TTC549 (cell line): ENCODE results near the gene DLL3.

ENCODE experiments used
- FAIRE-seq: peaks from 2 replicates; lab custom pipeline; 2012; peaks lifted over from hg19 to GRCh38; lab: Jason Lieb, UNC

The DLL3 gene

DNA sequence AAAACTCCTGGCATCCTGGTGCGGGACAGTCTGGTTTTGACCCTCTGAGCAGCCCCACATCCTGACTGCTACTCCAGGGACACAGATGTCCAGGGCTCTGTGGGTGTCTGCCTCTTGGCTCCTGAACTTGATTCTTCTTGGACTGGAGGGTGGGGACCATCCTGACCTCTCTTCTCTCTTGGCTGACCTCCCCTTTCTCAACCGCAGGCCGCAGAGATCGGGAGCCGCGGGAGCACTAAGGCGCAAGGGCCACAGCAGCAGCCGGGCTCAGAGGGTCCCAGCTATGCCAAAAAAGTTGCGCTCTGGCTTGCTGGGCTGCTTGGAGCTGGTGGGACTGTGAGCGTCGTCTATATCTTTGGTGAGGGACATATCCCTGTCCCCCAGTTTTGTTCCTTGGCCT is 17.1 kb upstream of the DLL3 start:
- FAIRE-seq, result no peak

DNA sequence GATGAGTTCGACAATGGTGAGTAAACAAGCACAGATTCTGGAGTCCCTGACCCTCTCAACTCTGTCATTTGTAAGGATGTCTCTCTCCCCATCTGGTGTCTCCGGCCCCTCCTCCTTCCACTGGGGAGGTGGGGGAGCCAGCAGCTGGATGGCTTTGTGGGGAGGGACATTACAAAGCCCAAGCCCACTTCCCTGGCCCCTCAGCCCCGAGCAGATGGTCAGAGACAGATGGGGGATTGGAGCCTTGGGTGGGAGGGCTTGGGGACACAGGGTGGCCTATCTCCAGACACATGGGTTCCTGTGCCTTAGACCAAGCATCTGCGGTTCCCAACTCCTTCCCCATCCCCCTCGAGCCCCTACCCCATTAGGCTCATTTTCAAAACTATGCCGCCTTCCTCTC is 15.6 kb upstream of the DLL3 start:
- FAIRE-seq, result no peak

DNA sequence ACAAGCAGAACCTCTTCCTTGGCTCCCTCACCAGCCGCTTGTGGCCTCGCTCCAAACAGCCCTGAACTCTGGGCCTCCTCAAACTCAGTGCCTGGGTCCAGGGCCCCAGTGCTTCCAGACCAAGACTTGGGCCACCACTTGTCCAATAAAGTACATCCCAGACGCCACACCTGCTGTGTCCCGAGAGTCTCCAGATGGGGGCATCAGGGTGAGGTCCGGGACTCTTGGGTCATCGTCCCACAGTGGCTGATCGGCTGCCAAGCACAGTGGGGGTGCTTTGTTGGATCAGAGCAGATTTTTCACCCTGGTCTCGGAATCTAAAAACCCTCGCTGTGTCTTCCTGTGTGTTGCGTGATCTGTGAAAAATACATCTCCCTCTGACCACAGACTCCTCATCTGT is 9.0 kb upstream of the DLL3 start:
- FAIRE-seq, result no peak

DNA sequence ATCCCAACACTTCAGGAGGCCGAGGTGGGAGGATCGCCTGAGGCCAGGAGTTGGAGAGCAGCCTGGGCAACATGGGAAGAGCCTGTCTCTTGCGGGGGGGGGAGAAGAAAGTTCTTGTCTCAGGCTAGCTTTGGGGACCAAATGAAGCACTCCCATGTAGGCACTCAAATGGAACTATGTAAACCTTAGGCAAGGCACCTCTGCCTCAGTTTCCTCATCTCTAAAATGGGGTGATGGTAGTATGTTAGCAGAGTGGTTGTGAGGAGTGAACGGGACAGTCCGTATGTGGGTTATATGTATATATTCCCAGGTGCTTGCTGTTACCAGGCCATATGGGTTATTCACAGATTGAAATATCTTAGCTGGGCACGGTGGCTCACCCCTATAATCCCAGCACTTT is 6.5 kb upstream of the DLL3 start:
- no peak for FAIRE-seq

DNA sequence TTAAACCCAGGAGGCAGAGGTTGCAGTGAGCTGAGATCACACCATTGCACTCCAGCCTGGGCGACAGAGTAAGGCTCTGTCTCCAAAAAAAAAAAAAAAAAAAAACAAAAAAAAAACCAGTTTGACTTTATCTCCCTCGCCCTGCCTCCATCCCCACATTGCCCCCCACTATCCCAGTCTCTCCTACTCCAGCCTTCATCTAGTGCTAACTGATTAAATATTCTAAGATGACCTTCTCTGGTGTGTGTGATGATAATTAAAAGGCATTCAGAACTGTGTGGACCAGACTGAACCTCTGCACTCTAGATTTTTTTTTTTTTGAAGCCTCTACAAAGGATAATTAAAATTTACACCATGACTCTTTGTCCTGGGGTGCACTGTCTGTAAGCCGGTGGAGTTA is 6.0 kb upstream of the DLL3 start:
- no peak for FAIRE-seq

DNA sequence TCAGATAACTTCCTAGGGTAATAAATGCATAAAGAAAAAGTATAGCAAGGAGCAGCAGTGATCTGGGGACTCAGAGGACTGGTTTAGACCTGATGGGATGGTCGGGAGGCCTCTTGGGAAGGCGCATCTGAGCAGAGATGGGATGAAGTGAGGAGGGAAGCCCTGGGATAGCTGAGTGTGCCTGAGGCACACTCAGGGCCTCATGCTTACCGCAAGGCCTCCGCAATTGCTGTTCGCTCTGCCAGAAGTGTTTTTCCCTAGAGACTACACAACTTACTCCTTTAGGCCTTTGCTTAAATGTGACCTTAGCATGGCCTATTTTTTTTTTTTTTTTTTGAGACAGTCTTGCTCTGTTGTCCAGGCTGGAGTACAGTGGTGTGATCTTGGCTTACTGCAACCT is 4.1 kb upstream of the DLL3 start:
- no peak for FAIRE-seq

DNA sequence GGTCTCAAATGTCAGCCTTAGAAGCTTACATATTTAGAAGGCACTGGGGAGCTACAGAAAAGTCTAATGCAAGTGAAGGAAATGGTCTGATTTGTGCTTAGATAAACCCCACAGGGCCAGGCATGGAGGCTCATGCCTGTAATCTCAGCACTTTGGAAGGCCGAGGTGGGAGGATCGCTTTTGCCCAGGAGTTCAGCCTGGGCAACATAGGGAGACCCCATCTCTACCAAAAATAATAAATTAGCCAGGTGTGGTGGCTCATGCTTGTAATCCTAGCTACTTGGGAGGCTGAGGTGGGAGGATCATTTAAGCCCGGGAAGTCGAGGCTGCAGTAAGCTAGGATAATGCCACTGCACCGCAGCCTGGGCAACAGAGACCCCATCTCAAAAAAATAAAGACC is 2.7 kb upstream of the DLL3 start:
- FAIRE-seq, result no peak

DNA sequence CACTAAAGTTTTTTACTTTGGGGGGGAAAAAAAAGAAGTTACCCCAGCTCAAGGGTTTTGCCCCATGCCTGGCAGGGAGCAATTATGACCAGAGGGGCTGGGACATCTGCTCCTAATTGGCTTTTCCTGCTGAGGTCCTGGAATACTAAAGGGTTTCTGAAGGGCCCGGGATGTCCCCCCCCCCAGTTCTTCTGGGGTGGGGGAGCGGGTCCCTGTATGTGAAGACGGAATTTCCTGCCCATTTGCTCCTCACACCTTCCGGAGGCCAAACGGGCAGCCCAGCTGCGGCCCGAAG is 1.1 kb upstream of the DLL3 start:
- no peak for FAIRE-seq

DNA sequence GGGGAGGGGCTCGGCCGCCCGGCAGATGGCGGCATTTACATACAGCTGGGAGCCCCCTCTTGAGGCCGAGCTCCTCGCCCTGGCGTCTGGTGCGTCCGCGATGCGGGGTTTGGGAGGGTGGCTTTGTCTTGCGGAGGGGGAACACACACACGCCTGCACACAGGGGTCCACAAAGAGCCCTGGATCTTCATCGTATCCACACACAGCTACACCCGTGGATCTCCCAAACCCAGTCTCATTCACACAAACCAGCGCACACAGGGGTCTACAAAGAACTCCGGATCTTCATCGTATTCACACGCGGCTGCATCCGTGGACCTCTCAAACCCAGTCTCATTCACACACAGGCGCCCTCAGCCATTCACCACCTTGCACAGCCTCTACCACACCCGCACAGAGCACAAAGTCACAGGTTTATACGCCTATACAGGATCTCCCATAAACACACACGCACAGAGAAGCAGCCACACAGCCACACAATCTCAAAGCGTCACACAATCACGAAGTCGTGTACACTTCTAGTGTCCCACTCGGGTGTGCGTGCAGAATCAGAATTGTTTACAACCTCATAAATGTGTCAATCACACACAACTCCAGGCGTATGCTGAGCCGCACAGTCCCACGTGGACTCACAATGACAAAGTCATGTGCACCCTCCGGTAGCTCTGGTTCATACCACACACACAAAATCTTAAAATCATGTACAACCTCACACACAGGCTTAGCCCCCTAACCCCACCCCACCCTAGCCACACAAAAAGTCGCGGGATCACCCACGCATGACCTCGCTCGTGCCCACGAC is 550 bp upstream of the DLL3 start:
- no peak for FAIRE-seq

DNA sequence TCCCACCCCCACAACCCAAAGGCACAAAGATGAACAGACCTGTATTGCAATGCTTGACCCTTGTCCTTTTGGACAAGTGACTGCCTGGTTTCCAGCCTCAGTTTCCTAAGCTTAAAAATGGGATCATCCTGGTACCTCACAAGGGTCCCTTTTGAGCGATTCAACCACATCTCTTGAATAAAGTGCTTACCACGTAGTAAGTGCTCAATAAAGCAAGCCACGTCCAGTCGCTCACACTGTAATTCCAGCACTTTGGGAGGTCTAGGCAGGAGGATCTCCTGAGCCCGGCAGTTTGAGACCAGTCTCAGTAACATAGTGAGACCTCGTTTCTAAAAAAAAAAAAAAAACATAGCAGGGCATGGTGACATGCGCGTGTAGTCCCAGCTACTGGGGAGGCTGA is 1.2 kb downstream of the DLL3 start:
- no peak for FAIRE-seq

DNA sequence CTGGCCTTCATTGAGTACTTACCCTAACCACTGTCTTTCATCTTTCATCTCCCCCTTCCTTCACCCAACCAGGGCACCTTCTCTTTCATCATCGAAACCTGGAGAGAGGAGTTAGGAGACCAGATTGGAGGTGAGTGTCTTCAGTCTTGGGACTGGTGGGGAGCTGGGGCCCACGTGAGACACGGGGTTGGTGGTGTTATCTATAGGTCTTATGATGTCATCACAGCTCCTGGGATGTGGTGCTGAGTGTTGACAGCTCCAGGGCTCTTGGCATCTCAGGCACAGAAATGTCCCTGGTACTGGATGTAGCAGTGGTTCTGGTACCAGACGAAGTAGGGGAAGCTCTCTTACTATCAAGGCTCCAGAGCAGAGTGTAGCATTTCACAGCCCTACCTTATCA is 1.8 kb downstream of the DLL3 start:
- no peak for FAIRE-seq

DNA sequence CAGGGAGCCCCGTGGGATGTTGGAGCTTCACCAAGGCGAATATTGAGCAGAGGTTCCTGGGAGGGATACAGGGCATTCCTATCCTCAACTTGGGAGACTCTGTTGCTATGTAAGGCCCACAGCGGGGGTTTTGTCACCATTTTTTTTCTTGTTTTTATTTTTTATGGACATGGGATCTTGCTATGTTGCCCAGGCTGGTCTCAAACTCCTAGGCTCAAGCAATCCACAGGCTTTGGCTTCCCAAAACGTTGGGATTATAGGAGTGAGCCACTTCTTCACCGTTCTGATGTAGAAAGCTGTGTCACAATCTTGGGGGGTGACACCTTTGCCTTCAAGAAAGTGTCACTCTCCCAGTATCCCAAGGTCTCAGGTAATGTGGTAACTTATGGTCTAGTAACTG is 2.6 kb downstream of the DLL3 start:
- FAIRE-seq, result no peak

DNA sequence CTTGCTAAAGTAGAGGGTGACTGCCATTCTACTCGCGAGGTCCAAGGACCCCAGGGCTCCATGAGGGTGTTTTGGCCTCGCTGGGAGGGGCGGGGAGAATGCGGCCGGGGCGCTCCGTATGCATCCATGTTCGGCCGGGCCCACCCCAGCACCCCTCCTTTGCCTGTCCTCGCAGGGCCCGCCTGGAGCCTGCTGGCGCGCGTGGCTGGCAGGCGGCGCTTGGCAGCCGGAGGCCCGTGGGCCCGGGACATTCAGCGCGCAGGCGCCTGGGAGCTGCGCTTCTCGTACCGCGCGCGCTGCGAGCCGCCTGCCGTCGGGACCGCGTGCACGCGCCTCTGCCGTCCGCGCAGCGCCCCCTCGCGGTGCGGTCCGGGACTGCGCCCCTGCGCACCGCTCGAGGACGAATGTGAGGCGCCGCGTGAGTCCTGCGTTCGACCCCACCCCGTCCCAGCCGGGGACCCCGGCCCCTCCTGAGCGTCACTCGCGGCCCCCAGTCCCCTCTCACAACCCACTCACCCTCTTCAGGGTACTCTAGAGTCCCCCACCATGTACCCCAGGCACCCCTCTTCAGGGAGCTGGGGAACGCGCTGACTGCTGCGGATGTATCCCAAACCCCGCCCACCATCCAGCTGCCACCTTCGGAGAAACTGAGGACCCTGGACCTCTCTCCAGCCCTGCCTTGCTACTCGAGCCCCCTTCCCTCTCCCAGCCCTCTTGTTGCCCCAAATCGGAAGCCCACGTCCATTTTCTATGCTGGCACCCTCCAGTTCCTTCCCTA is 4.1 kb downstream of the DLL3 start:
- no peak for FAIRE-seq

DNA sequence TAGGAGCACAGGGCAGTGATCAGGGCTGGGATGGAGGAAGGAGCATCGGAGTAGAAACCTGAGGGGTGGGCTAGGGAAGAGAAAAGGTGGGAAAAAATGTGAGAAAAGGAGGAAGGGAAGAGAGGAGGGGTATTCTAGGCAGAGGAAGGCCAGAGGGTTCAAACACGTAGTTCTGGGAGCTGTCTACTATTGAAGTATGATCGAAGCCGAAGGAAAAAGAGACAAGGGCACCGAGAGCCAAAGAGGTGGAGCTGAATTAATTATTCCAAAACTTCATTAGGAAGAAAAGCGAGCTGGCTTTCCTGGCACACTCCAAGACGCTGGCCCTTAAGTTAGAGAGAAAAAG is 7.8 kb downstream of the DLL3 start:
- FAIRE-seq, result no peak

DNA sequence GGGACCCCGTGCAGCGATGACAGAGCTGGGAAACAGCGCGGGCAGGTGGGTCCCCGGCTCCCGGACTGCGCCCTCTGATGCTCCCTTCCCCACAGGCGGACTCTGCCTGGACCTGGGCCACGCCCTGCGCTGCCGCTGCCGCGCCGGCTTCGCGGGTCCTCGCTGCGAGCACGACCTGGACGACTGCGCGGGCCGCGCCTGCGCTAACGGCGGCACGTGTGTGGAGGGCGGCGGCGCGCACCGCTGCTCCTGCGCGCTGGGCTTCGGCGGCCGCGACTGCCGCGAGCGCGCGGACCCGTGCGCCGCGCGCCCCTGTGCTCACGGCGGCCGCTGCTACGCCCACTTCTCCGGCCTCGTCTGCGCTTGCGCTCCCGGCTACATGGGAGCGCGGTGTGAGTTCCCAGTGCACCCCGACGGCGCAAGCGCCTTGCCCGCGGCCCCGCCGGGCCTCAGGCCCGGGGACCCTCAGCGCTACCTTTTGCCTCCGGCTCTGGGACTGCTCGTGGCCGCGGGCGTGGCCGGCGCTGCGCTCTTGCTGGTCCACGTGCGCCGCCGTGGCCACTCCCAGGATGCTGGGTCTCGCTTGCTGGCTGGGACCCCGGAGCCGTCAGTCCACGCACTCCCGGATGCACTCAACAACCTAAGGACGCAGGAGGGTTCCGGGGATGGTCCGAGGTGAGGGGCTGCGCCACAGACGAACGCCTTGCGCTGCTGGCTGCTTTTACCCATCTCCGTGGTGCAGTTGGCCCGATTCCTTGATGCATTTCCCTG is 8.4 kb downstream of the DLL3 start:
- FAIRE-seq, result no peak

DNA sequence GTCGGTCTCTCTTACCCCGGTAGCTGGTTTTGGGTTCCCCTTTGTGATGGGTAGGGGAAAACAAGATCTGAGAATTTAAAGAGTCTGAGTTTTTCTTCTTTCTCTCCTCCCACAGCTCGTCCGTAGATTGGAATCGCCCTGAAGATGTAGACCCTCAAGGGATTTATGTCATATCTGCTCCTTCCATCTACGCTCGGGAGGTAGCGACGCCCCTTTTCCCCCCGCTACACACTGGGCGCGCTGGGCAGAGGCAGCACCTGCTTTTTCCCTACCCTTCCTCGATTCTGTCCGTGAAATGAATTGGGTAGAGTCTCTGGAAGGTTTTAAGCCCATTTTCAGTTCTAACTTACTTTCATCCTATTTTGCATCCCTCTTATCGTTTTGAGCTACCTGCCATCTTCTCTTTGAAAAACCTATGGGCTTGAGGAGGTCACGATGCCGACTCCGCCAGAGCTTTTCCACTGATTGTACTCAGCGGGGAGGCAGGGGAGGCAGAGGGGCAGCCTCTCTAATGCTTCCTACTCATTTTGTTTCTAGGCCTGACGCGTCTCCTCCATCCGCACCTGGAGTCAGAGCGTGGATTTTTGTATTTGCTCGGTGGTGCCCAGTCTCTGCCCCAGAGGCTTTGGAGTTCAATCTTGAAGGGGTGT is 9.1 kb downstream of the DLL3 start:
- no peak for FAIRE-seq

DNA sequence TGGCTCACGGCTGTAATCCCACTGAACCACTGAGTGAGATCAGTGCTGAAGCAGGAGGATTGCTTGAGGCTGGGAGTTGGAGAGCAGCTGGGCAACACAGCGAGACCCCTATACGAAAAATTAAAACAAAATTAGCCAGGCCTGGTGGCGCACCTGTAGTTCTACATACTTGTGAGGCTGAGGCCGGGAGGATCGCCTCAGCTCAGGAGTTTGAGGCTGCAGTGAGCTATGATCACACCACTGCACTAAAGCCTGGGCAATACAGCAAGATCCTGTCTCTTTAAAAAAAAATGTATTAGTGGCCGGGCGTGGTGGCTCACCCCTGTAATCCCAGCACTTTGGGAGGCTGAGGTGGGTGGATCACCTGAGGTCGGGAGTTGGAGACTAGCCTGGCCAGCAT is 9.9 kb downstream of the DLL3 start:
- no peak for FAIRE-seq

DNA sequence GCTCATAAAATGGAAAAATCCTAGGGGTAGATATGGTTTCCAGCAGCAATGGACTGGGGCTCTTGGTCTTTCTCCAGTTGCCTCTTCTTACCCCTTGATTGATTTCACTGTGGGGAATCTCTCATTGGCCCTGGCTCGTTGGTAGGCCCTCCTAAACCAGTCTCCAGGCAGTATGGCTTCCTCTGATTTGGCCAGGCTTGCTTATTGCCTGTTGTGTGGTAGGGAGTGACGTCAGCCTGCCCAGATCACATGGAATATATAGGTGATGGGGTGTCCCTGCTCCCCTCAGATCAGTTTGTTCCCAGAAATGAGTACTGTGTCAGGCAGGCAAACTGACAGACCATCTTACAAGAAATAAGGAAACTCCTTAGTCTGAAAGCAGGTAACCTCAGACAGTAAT is 10.5 kb downstream of the DLL3 start:
- no peak for FAIRE-seq

DNA sequence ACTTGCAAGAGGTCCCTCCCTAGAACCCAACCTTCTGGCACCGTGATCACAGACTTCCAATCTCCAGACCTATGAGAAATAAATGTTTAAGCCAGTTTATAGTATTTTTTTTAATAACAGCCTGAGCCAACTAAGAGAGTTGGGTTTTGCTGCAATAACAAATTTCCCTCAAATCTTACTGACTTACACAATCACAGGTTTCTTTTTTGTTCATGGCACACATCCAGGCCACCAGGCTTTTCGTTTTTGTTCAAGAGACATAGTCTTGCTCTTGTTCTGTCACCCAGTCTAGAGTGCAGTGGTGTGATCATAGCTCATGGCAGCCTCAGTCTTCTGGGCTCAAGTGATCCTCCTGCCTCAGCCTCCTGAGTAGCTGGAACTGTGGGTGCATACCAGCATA is 14.2 kb downstream of the DLL3 start:
- no peak for FAIRE-seq

DNA sequence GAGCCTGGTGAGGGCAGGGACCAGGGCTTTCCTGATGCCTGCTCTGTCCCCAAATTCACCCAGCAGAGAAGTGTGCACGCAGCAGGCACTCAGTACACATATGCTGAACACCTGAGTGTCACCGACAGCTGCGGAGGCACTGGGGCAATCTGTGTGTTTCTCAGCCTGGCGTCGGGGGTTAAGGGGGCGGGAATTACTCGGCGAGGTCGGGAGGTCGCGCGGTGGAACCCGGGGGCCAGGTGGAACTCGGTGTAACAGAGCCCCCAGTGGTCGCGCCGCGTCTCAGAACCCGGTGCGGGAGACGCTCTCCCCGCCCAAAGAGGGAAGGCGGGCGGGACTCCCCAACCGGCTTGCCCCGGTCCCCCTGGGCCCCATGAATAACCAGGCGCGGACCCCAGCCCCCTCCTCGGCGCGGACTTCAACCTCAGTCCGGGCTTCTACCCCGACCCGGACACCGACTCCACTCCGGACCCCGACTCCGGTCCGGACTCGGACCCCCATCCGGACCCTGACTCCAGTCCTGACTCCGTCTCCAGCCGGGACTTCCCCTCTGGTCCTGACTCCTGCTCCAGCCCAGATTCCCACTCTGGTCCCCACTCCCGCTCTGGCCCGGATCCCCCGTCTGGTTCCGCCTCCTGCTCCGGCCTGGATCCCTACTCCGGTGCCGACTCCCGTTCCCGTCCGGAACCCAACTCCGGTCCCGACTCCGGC is 16.2 kb downstream of the DLL3 start, which contains the start of gene SELENOV:
SELENOV (plus strand) TSS at position 300 of the 711 bp plus-strand sequence; CDS start at position 374, 74 bp downstream.
- FAIRE-seq, result no peak

DNA sequence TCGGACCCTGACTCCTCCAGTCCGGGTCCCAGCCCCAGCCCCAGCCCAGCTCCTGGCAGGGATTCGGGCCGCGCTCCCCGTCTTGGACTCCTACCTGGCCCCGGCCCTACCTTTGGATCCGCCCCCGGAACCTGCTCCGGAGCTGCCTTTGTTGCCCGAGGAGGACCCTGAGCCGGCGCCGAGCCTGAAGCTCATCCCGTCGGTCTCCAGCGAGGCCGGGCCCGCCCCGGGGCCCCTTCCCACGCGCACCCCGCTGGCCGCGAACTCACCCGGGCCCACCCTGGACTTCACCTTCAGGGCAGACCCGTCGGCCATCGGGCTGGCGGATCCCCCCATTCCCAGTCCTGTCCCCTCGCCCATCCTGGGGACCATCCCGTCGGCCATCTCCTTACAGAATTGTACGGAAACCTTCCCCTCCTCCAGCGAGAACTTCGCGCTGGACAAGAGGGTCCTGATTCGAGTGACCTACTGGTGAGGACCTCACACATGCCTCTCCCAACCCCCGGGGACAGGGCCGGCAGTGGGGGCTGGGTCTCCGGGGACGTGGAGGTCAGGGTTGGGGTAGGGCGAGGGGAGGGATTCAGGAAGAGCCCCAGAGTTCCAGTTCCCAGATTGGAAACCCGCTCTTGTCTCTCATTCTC is 16.9 kb downstream of the DLL3 start:
- FAIRE-seq, result no peak

DNA sequence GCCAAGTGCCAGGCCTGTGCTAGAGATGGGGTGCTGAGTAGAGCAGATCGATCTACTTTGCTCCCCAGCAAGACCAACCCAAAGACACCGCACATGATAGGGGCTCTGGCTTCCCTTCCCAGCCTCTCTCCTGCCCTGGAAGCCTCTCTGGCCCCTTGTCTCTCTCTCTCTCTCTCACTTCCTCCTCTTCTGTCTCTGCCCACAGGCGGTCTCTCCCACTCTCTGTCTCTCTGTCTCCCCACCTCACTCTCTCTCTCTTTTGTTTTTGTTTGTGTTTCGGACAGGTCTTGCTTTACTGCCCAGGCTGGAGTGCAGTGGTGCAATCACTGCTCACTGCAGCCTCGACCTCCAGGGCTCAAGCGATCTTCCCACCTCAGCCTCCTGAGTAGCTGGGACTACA is 17.5 kb downstream of the DLL3 start:
- no peak for FAIRE-seq
